HepG2 (cell line): Measurements from ENCODE around the gene RHOT1. TPM values are rescaled to one million over a fixed set of nuclear protein-coding genes. Genes with fewer than 3 reads are reported as not detected.

Source experiments
- ATAC-seq: fragments of 200-7000 bp; cut with Tn5 transposase; 3 replicates; pipeline ENCODE4 v1.9.1; 2020; ENCODE audit warnings: mild to moderate bottlenecking, moderate library complexity
- BruUV-seq: library from RNA; stranded (reverse); fragments of 400-500 nt; replicated peaks from 2 replicates; lab custom pipeline; 2021; lab: Mats Ljungman, UMichigan
- CTCF ChIA-PET: fragments of 300-600 bp; formaldehyde crosslinking; extraction: SDS; loops from one replicate; lab custom pipeline; 2021; ENCODE audit warnings: low total read pairs, inconsistent platforms, low intra/inter-chr PET ratio; lab: Yijun Ruan, JAX
- POLR2A ChIA-PET: fragments of 350-600 bp; sonication (Branson Sonifier 250); formaldehyde crosslinking; loops from one replicate; lab custom pipeline; 2020; ENCODE audit warnings: antibody characterized with exemption, inconsistent platforms; lab: Yijun Ruan, JAX
- DNase-seq: peaks from one replicate; pipeline ENCODE4 v3.0.0-alpha.2; 2015; ENCODE audit warnings: low spot score
- FAIRE-seq: peaks from 3 replicates; lab custom pipeline; 2011; peaks lifted over from hg19 to GRCh38; lab: Jason Lieb, UNC
- H2AFZ ChIP-seq: one replicate; pipeline ENCODE4 v1.6.1; 2011; ENCODE audit warnings: low read length, inconsistent platforms
- H3K27ac ChIP-seq: fragments of 300-600 bp; 3 replicates; pipeline ENCODE4 v1.8.0; 2011; ENCODE audit warnings: mixed run types, mild to moderate bottlenecking, mixed read lengths, low read length, inconsistent platforms; ENCODE audit not compliant: insufficient read depth; ENCODE audit errors: extremely low read length
- H3K27me3 ChIP-seq, 2 experiments: fragments of 200-600 bp in 1 of 2; 2 replicates in 1 of 2; 3 replicates in 1 of 2; pipeline versions ENCODE4 v1.6.0 to v1.8.0; 2011; ENCODE audit warnings: low read length in 2 of 2, mild to moderate bottlenecking in 2 of 2, moderate library complexity in 2 of 2, inconsistent platforms in 1 of 2; ENCODE audit not compliant: insufficient read depth in 2 of 2, control insufficient read depth in 1 of 2
- H3K36me3 ChIP-seq, 2 experiments: fragments of 200-600 bp in 1 of 2; replicated peaks in 1 of 2; 2 replicates in 1 of 2; 3 replicates in 1 of 2; pipeline versions ENCODE4 v1.5.1 to v1.8.0; 2011; ENCODE audit warnings: low read length in 2 of 2, inconsistent platforms in 1 of 2; ENCODE audit not compliant: insufficient read depth in 2 of 2, control insufficient read depth in 1 of 2
- H3K4me1 ChIP-seq: 2 replicates; pipeline ENCODE4 v1.5.1; 2012; ENCODE audit warnings: low read length, inconsistent platforms; ENCODE audit not compliant: insufficient read depth
- H3K4me2 ChIP-seq: 2 replicates; pipeline ENCODE4 v1.6.0; 2011; ENCODE audit warnings: low read depth, low read length, inconsistent platforms
- H3K4me3 ChIP-seq, 3 experiments: fragments of 200-600 bp in 1 of 3; sonication (generic), shearing (Covaris generic) in 1 of 3; replicated peaks in 1 of 3; 2 replicates each; pipeline ENCODE4 v1.5.1; 2011 to 2016; ENCODE audit warnings: low read length in 3 of 3, inconsistent platforms in 2 of 3, low read depth in 2 of 3, mild to moderate bottlenecking in 2 of 3, control low read depth in 1 of 3, mixed read lengths in 1 of 3; ENCODE audit not compliant: insufficient read depth in 1 of 3
- H3K79me2 ChIP-seq: one replicate; pipeline ENCODE4 v1.6.1; 2011; ENCODE audit warnings: low read length, inconsistent platforms; ENCODE audit not compliant: insufficient read depth
- H3K9ac ChIP-seq: 2 replicates; pipeline ENCODE4 v1.6.0; 2011; ENCODE audit warnings: mild to moderate bottlenecking, low read depth, low read length, inconsistent platforms; ENCODE audit not compliant: insufficient read depth
- H3K9me3 ChIP-seq: 2 replicates; pipeline ENCODE4 v1.5.1; 2012; ENCODE audit warnings: mild to moderate bottlenecking, low read length
- H4K20me1 ChIP-seq: 2 replicates; pipeline ENCODE4 v1.6.0; 2011; ENCODE audit warnings: inconsistent platforms, mild to moderate bottlenecking, low read length, moderate library complexity; ENCODE audit not compliant: insufficient read depth
- BATF2 ChIP-seq: sonication (generic); formaldehyde crosslinking; IDR thresholded peaks from 2 replicates; pipeline ENCODE4 v1.8.0; 2022; ENCODE audit warnings: mild to moderate bottlenecking, missing genetic modification reagents, moderate library complexity
- EEA1 ChIP-seq: sonication (generic); formaldehyde crosslinking; IDR thresholded peaks from 2 replicates; pipeline ENCODE4 v1.5.1; 2020; ENCODE audit warnings: mild to moderate bottlenecking, missing genetic modification reagents, borderline replicate concordance
- ELK4 ChIP-seq: sonication (generic); formaldehyde crosslinking; IDR thresholded peaks from 2 replicates; pipeline ENCODE4 v1.9.0; 2021; ENCODE audit warnings: missing genetic modification reagents, borderline replicate concordance
- EZH2 ChIP-seq: conservative IDR thresholded peaks from 2 replicates; pipeline ENCODE4 v1.6.1; 2012; ENCODE audit warnings: mild to moderate bottlenecking, low read depth, low read length, moderate library complexity
- HMGA1 ChIP-seq: sonication (generic); formaldehyde crosslinking; conservative IDR thresholded peaks from 2 replicates; pipeline ENCODE4 v1.4.0; 2020; ENCODE audit warnings: missing genetic modification reagents
- ISX ChIP-seq: sonication (generic); formaldehyde crosslinking; conservative IDR thresholded peaks from 2 replicates; pipeline ENCODE4 v1.5.0; 2020; ENCODE audit warnings: missing genetic modification reagents
- JUNB ChIP-seq: sonication (generic); formaldehyde crosslinking; IDR thresholded peaks from 2 replicates; pipeline ENCODE4 v1.8.0; 2022; ENCODE audit warnings: missing genetic modification reagents, mild to moderate bottlenecking, borderline replicate concordance
- KLF9 ChIP-seq: IDR thresholded peaks from 2 replicates; pipeline ENCODE4 v1.6.1; 2016; ENCODE audit warnings: low read depth
- NBN ChIP-seq: fragments of 450-650 bp; conservative IDR thresholded peaks from 2 replicates; pipeline ENCODE4 v1.6.1; 2017
- NFAT5 ChIP-seq: sonication (generic); formaldehyde crosslinking; IDR thresholded peaks from 2 replicates; pipeline ENCODE4 v1.4.0; 2020; ENCODE audit warnings: missing genetic modification reagents
- NR3C1 ChIP-seq: sonication (generic); formaldehyde crosslinking; IDR thresholded peaks from 2 replicates; pipeline ENCODE4 v1.4.0; 2020; ENCODE audit warnings: missing genetic modification reagents
- PBX3 ChIP-seq: sonication (generic); formaldehyde crosslinking; IDR thresholded peaks from 2 replicates; pipeline ENCODE4 v1.8.1; 2023; ENCODE audit warnings: missing genetic modification reagents, inconsistent platforms, borderline replicate concordance
- PHF20 ChIP-seq: sonication (generic); formaldehyde crosslinking; IDR thresholded peaks from 2 replicates; pipeline ENCODE4 v1.5.0; 2020; ENCODE audit warnings: mild to moderate bottlenecking, missing genetic modification reagents
- RAD51 ChIP-seq: fragments of 450-650 bp; IDR thresholded peaks from 2 replicates; pipeline ENCODE4 v1.6.1; 2016; ENCODE audit warnings: borderline replicate concordance
- YY1 ChIP-seq: IDR thresholded peaks from 2 replicates; pipeline ENCODE4 v1.6.1; 2011; ENCODE audit warnings: low read length, low read depth, moderate library complexity, mild to moderate bottlenecking; ENCODE audit not compliant: insufficient read depth, insufficient replicate concordance
- ZNF713 ChIP-seq: sonication (generic); formaldehyde crosslinking; IDR thresholded peaks from 2 replicates; pipeline ENCODE4 v1.4.0; 2020; ENCODE audit warnings: mild to moderate bottlenecking, missing genetic modification reagents
- WGBS: methylation state at CpG from one replicate; pipeline ENCODE4 v1.1.6; 2017; ENCODE audit warnings: low lambda C conversion rate; 5-methylcytosine and 5-hydroxymethylcytosine counted together
- in situ Hi-C: cut with HindIII; loops from 2 replicates; pipeline ENCODE4 v1.10.0; 2017; ENCODE audit warnings: low pct_unique_long_range_greater_than_20kb; ENCODE audit not compliant: extremely low pct_ligation_motif_present
- intact Hi-C: fragments of 100-400 bp; cut with micrococcal nuclease; formaldehyde crosslinking; loops from one replicate; pipeline ENCODE4 v1.10.0; 2022; ENCODE audit not compliant: unreplicated experiment
- polyA plus RNA-seq, 8 experiments: library from polyadenylated mRNA; depleted of rRNA in 3 of 8; stranded (reverse) in 7 of 8; unstranded in 1 of 8; fragments of >200 nt; fragmentation: Illumina TruSeq in 4 of 8; extraction: Trizol in 4 of 8; gene quantifications; 2 replicates each; pipeline versions ENCODE4 v1.2.1 to v1.2.3, GENCODE V29; 2011 to 2016; ENCODE audit warnings: low read depth in 4 of 8, missing spikeins in 1 of 8, mixed read lengths in 1 of 8; ENCODE audit not compliant: insufficient read depth in 1 of 8
- total RNA-seq, 5 experiments: library from RNA; depleted of rRNA; stranded (reverse); fragments of >200 nt; fragmentation: Illumina TruSeq; extraction: Trizol; gene quantifications; 2 replicates each; pipeline ENCODE4 v1.2.3, GENCODE V29; 2016; ENCODE audit warnings: low read depth in 1 of 5

RHOT1 gene
- total and polyA plus RNA-seq, 2 of the 13 experiments (the other 11 are each of a cell fraction or from before 2014, with no cell fraction given): 25.6 to 41.5 TPM

GRCh38 chr17:32103476-32104113, 38.7 kb upstream of the RHOT1 start:
- H2AFZ ChIP-seq: no peak overlapping the region
- no peaks in the 10 kb centered on the region for H3K27me3 ChIP-seq
- DNase-seq: no peak
- CTCF ChIA-PET: no interaction called here
- BruUV-seq: no TSS peak
- in situ Hi-C loops (no loop called here), intact Hi-C loops (no loop called here)
- POLR2A ChIA-PET: no interaction called here
- H3K4me3 ChIP-seq: no peak overlapping the region
- no peak for TF ChIP-seq HMGA1 (CRISPR knock-in tag)
- no peak for TF ChIP-seq PHF20
- no peak for TF ChIP-seq YY1
- TF ChIP-seq RAD51: no peak
- TF ChIP-seq JUNB (CRISPR knock-in tag): no peak
- no peak for TF ChIP-seq BATF2 (CRISPR knock-in tag)
- no peak for TF ChIP-seq NR3C1 (CRISPR knock-in tag)
- TF ChIP-seq ISX (CRISPR knock-in tag): no peak
- TF ChIP-seq PBX3: no peak
- TF ChIP-seq ELK4: no peak
- no peak for TF ChIP-seq NBN
- TF ChIP-seq NFAT5 (CRISPR knock-in tag): no peak
- no peak for TF ChIP-seq EEA1 (CRISPR knock-in tag)
- TF ChIP-seq KLF9 (CRISPR knock-in tag): no peak
- no peak for TF ChIP-seq EZH2
- no peak for TF ChIP-seq ZNF713 (CRISPR knock-in tag)
- no peaks in the 10 kb centered on the region for H3K36me3 ChIP-seq
- no peak overlapping the region for H3K27ac ChIP-seq
- ATAC-seq: no peak
- no peak overlapping the region for H3K4me2 ChIP-seq
- peaks cover 12% of the 10 kb centered on the region; the same call in 1 of the 2 replicates for H3K4me1 ChIP-seq
- no peak for FAIRE-seq
- 82% methylated on average over 6 of the region's 7 CpGs for WGBS
- H3K9me3 ChIP-seq: no peaks in the 10 kb centered on the region
- H3K9ac ChIP-seq: no peak overlapping the region
- no peaks in the 10 kb centered on the region for H4K20me1 ChIP-seq
- H3K79me2 ChIP-seq: no peaks in the 10 kb centered on the region
